Activated T-cell treated with anti-CD3 and anti-CD28 coated beads, Interleukin-2, amount 50 U/mL, for 4 hours (primary cell): Measurements from ENCODE around the gene DIO2. TPM values are rescaled to one million over a fixed set of nuclear protein-coding genes. Genes with fewer than 3 reads are reported as not detected.

Experiments used
- ATAC-seq, 2 donors: fragments of 200-7000 bp; cut with Tn5 transposase; one replicate each; pipeline ENCODE4 v1.10.0; 2021
- DNase-seq: peaks from one replicate; pipeline ENCODE4 v3.0.0-alpha.2; 2020
- H3K27me3 Mint-ChIP-seq: one replicate; pipeline ENCODE4 v1.8.0; 2021; ENCODE audit warnings: low read depth, mixed read lengths
- H3K36me3 Mint-ChIP-seq: one replicate; pipeline ENCODE4 v1.8.0; 2022; ENCODE audit warnings: mixed read lengths; ENCODE audit not compliant: insufficient read depth
- H3K4me1 Mint-ChIP-seq: one replicate; pipeline ENCODE4 v1.8.0; 2021; ENCODE audit warnings: low read depth, mixed read lengths
- H3K4me3 Mint-ChIP-seq: one replicate; pipeline ENCODE4 v1.8.0; 2021; ENCODE audit warnings: mild to moderate bottlenecking, moderate library complexity, mixed read lengths
- H3K9me3 Mint-ChIP-seq: one replicate; pipeline ENCODE4 v1.8.0; 2021; ENCODE audit warnings: mixed read lengths
- total RNA-seq, 3 donors: library from RNA; stranded (reverse); gene quantifications; one replicate each; pipeline ENCODE4 v1.2.1, GENCODE V29; 2021

The DIO2 gene
- total RNA-seq, 3 donors from 2014 or later = not detected

GRCh38 chr14:80206351-80207080, 4.8 kb downstream of the DIO2 start:
- no peak for DNase-seq
- no peak for ATAC-seq
- Mint-ChIP-seq H3K4me1 (no peaks in the 10 kb centered on the region), H3K4me3 (no peak overlapping the region), H3K9me3 (no peaks in the 10 kb centered on the region), H3K27me3 (peaks cover 2% of the 10 kb centered on the region), H3K36me3 (no peaks in the 10 kb centered on the region)

- Mint-ChIP-seq H3K9me3 (no peaks in the 10 kb centered on the region), H3K36me3 (no peaks in the 10 kb centered on the region), H3K27me3 (no peaks in the 10 kb centered on the region), H3K4me1 (no peaks in the 10 kb centered on the region), H3K4me3 (no peak overlapping the region)
- ATAC-seq = no peak
- DNase-seq = no peak
Observed at GRCh38 chr14:80202888-80203562, 8.3 kb downstream of the DIO2 start.

- Mint-ChIP-seq H3K4me1 (no peaks in the 10 kb centered on the region), H3K4me3 (no peak overlapping the region), H3K36me3 (no peaks in the 10 kb centered on the region), H3K9me3 (no peaks in the 10 kb centered on the region), H3K27me3 (no peaks in the 10 kb centered on the region)
- no peak for ATAC-seq
- DNase-seq = no peak
Observed at GRCh38 chr14:80200093-80200492, 11.2 kb downstream of the DIO2 start.

GRCh38 chr14:80188571-80188970, 22.7 kb downstream of the DIO2 start:
- H3K4me1 Mint-ChIP-seq = no peaks in the 10 kb centered on the region
- no peak for DNase-seq
- no peak overlapping the region for H3K4me3 Mint-ChIP-seq
- no peaks in the 10 kb centered on the region for H3K27me3 Mint-ChIP-seq
- ATAC-seq = no peak
- peaks cover 7% of the 10 kb centered on the region for H3K9me3 Mint-ChIP-seq
- H3K36me3 Mint-ChIP-seq = no peaks in the 10 kb centered on the region

GRCh38 chr14:80186301-80186800, 25.0 kb downstream of the DIO2 start:
- no peak overlapping the region for H3K4me3 Mint-ChIP-seq
- no peak for ATAC-seq
- peaks cover 11% of the 10 kb centered on the region for H3K9me3 Mint-ChIP-seq
- no peaks in the 10 kb centered on the region for H3K27me3 Mint-ChIP-seq
- H3K36me3 Mint-ChIP-seq = no peaks in the 10 kb centered on the region
- H3K4me1 Mint-ChIP-seq = no peaks in the 10 kb centered on the region
- DNase-seq = no peak

- H3K9me3 Mint-ChIP-seq = peaks cover 14% of the 10 kb centered on the region
Observed at GRCh38 chr14:80176893-80177292, 34.4 kb downstream of the DIO2 start.

GRCh38 chr14:80172375-80173051, 38.8 kb downstream of the DIO2 start:
- Mint-ChIP-seq H3K36me3 (no peaks in the 10 kb centered on the region), H3K27me3 (peaks cover 3% of the 10 kb centered on the region), H3K4me3 (no peak overlapping the region), H3K4me1 (no peaks in the 10 kb centered on the region), H3K9me3 (peaks cover 14% of the 10 kb centered on the region)
- ATAC-seq (no peak), DNase-seq (no peak)

More at GRCh38 chr14:80176893-80177292, 34.4 kb downstream of the DIO2 start:
- Mint-ChIP-seq H3K4me1 (no peaks in the 10 kb centered on the region), H3K4me3 (no peak overlapping the region), H3K27me3 (peaks cover 6% of the 10 kb centered on the region), H3K36me3 (no peaks in the 10 kb centered on the region)
- no peak for DNase-seq
- no peak for ATAC-seq

- Mint-ChIP-seq H3K4me1 (no peaks in the 10 kb centered on the region), H3K4me3 (no peak overlapping the region), H3K36me3 (no peaks in the 10 kb centered on the region), H3K9me3 (peaks cover 8% of the 10 kb centered on the region), H3K27me3 (no peaks in the 10 kb centered on the region)
- no peak for ATAC-seq
- DNase-seq = no peak
Observed at GRCh38 chr14:80167793-80168448, 43.4 kb downstream of the DIO2 start.

- no peaks in the 10 kb centered on the region for H3K36me3 Mint-ChIP-seq
Observed at GRCh38 chr14:80164991-80165721, 46.1 kb downstream of the DIO2 start.

GRCh38 chr14:80152763-80153162, 58.5 kb downstream of the DIO2 start:
- no peaks in the 10 kb centered on the region for H3K27me3 Mint-ChIP-seq
- no peak for ATAC-seq
- no peaks in the 10 kb centered on the region for H3K4me1 Mint-ChIP-seq
- no peak for DNase-seq
- no peak overlapping the region for H3K4me3 Mint-ChIP-seq
- peaks cover 9% of the 10 kb centered on the region for H3K9me3 Mint-ChIP-seq
- no peaks in the 10 kb centered on the region for H3K36me3 Mint-ChIP-seq

More at GRCh38 chr14:80164991-80165721, 46.1 kb downstream of the DIO2 start:
- DNase-seq = no peak
- no peak overlapping the region for H3K4me3 Mint-ChIP-seq
- H3K27me3 Mint-ChIP-seq = no peaks in the 10 kb centered on the region
- no peak for ATAC-seq
- no peaks in the 10 kb centered on the region for H3K4me1 Mint-ChIP-seq
- no peaks in the 10 kb centered on the region for H3K9me3 Mint-ChIP-seq

GRCh38 chr14:80152166-80152565, 59.1 kb downstream of the DIO2 start:
- H3K4me1 Mint-ChIP-seq = no peaks in the 10 kb centered on the region
- DNase-seq (no peak), ATAC-seq (no peak)
- H3K9me3 Mint-ChIP-seq = peaks cover 5% of the 10 kb centered on the region
- H3K36me3 Mint-ChIP-seq = no peaks in the 10 kb centered on the region
- H3K4me3 Mint-ChIP-seq = no peak overlapping the region
- H3K27me3 Mint-ChIP-seq = no peaks in the 10 kb centered on the region

GRCh38 chr14:80150301-80150700, 61.0 kb downstream of the DIO2 start:
- Mint-ChIP-seq H3K36me3 (no peaks in the 10 kb centered on the region), H3K9me3 (peaks cover 8% of the 10 kb centered on the region), H3K27me3 (no peaks in the 10 kb centered on the region), H3K4me1 (no peaks in the 10 kb centered on the region), H3K4me3 (no peak overlapping the region)
- ATAC-seq (no peak), DNase-seq (no peak)
